Fibroblast of lung (primary cell): ENCODE results near the gene OR6B1. TPM values are rescaled to one million over a fixed set of nuclear protein-coding genes. Genes with fewer than 3 reads are reported as not detected.

Source experiments
- DNase-seq, 2 donors: peaks; one replicate each; pipeline versions ENCODE4 v3.0.0 to v3.0.0-alpha.2; 2010; ENCODE audit warnings: low read depth in 2 of 2
- H2AFZ ChIP-seq: 2 replicates; pipeline ENCODE4 v1.5.1; 2012; ENCODE audit warnings: low read length, control low read depth, inconsistent platforms
- H3K27ac ChIP-seq: 2 replicates; pipeline ENCODE4 v1.5.1; 2011; ENCODE audit warnings: low read length, control low read depth; ENCODE audit not compliant: insufficient read depth
- H3K27me3 ChIP-seq: 2 replicates; pipeline ENCODE4 v1.5.1; 2011; ENCODE audit warnings: mild to moderate bottlenecking, low read length; ENCODE audit not compliant: control insufficient read depth, insufficient read depth
- H3K36me3 ChIP-seq: 2 replicates; pipeline ENCODE4 v1.5.1; 2011; ENCODE audit warnings: low read length; ENCODE audit not compliant: control insufficient read depth, insufficient read depth
- H3K4me1 ChIP-seq: 2 replicates; pipeline ENCODE4 v1.5.1; 2011; ENCODE audit warnings: low read length; ENCODE audit not compliant: control insufficient read depth, insufficient read depth; ENCODE audit errors: extremely low read depth
- H3K4me2 ChIP-seq: 2 replicates; pipeline ENCODE4 v1.5.1; 2011; ENCODE audit warnings: low read length, control low read depth; ENCODE audit not compliant: insufficient read depth; ENCODE audit errors: extremely low read depth
- H3K4me3 ChIP-seq, 4 experiments: fragments of 200-600 bp in 1 of 4; sonication (generic) in 1 of 4; replicated peaks in 1 of 4; 2 replicates each; pipeline ENCODE4 v1.5.1; 2011 to 2016; ENCODE audit warnings: low read length in 4 of 4, low read depth in 3 of 4, mild to moderate bottlenecking in 3 of 4, control low read depth in 2 of 4, inconsistent platforms in 1 of 4, mixed read lengths in 1 of 4; ENCODE audit not compliant: insufficient read depth in 1 of 4; ENCODE audit errors: control extremely low read depth in 1 of 4
- H3K79me2 ChIP-seq: 2 replicates; pipeline ENCODE4 v1.5.1; 2012; ENCODE audit warnings: mild to moderate bottlenecking, low read length, inconsistent platforms; ENCODE audit not compliant: control insufficient read depth, insufficient read depth
- H3K9ac ChIP-seq: 2 replicates; pipeline ENCODE4 v1.5.1; 2011; ENCODE audit warnings: mild to moderate bottlenecking, low read length, control low read depth; ENCODE audit not compliant: insufficient read depth
- H3K9me3 ChIP-seq: 2 replicates; pipeline ENCODE4 v1.5.1; 2012; ENCODE audit warnings: low read depth, low read length; ENCODE audit not compliant: control insufficient read depth, insufficient read depth
- H4K20me1 ChIP-seq: 2 replicates; pipeline ENCODE4 v1.5.1; 2011; ENCODE audit warnings: low read length; ENCODE audit not compliant: control insufficient read depth, insufficient read depth; ENCODE audit errors: extremely low read depth
- EZH2 ChIP-seq: IDR thresholded peaks from 2 replicates; pipeline ENCODE4 v1.5.1; 2012; ENCODE audit warnings: low read length, control low read depth, mild to moderate bottlenecking; ENCODE audit errors: missing control alignments
- polyA plus RNA-seq, 2 donors: library from polyadenylated mRNA; depleted of rRNA in 1 of 2; stranded (reverse) in 1 of 2; unstranded in 1 of 2; fragments of >200 nt; gene quantifications; 2 replicates each; pipeline ENCODE4 v1.2.1, GENCODE V29; 2011 to 2012; ENCODE audit warnings: missing spikeins in 1 of 2
- total RNA-seq: library from RNA; depleted of rRNA; stranded (reverse); fragments of >200 nt; gene quantifications from 2 replicates; pipeline ENCODE4 v1.2.1, GENCODE V29; 2014
- TF ChIP-seq, protein P1 (sequence below), 2 donors: IDR thresholded peaks in 1 of 2; conservative IDR thresholded peaks in 1 of 2; 1 replicate in 1 of 2; 2 replicates in 1 of 2; pipeline ENCODE4 v1.5.1; 2011 to 2012; ENCODE audit warnings: low read length in 2 of 2, control low read depth in 1 of 2, inconsistent platforms in 1 of 2, low read depth in 1 of 2, mild to moderate bottlenecking in 1 of 2

Gene OR6B1
- total and polyA plus RNA-seq, 2 donors (not counting 1 experiment from before 2014, with no cell fraction given): not detected

DNA sequence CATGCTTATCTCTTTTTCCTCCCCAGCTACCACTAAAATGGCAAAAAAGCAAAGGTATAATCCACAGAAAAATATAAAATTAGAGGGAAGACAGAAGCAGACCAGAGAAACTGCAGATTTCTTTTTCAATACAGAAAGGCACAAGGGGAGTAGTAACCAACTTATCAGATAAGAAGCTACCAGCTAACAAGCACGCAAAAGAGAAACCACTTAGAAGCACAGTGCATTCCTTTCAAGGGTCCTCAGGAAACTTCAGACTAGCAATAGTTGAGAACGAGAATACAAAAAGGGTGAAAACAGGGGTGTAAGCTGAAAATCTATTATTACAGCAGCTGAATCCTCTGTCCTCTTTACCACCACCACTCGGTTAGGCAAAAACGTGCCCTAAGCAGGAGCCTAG is 38.8 kb downstream of the OR6B1 start:
- H4K20me1 ChIP-seq: no peaks in the 10 kb centered on the region
- DNase-seq: no peak
- H2AFZ ChIP-seq: no peak overlapping the region
- no peaks in the 10 kb centered on the region for H3K79me2 ChIP-seq
- no peak overlapping the region for H3K4me2 ChIP-seq
- H3K27ac ChIP-seq: no peak overlapping the region
- no peak overlapping the region for H3K9ac ChIP-seq
- H3K27me3 ChIP-seq: no peaks in the 10 kb centered on the region
- H3K4me3 ChIP-seq: no peak overlapping the region
- no peak for TF ChIP-seq EZH2
- TF ChIP-seq, protein P1, sequence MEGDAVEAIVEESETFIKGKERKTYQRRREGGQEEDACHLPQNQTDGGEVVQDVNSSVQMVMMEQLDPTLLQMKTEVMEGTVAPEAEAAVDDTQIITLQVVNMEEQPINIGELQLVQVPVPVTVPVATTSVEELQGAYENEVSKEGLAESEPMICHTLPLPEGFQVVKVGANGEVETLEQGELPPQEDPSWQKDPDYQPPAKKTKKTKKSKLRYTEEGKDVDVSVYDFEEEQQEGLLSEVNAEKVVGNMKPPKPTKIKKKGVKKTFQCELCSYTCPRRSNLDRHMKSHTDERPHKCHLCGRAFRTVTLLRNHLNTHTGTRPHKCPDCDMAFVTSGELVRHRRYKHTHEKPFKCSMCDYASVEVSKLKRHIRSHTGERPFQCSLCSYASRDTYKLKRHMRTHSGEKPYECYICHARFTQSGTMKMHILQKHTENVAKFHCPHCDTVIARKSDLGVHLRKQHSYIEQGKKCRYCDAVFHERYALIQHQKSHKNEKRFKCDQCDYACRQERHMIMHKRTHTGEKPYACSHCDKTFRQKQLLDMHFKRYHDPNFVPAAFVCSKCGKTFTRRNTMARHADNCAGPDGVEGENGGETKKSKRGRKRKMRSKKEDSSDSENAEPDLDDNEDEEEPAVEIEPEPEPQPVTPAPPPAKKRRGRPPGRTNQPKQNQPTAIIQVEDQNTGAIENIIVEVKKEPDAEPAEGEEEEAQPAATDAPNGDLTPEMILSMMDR (conservative IDR thresholded peaks at IDR 0.05 in 1 of 2, IDR thresholded peaks at IDR 0.05 in 1 of 2; ENCODE audit: low read depth in 1 of 2, low read length in 2 of 2): no peak
- no peaks in the 10 kb centered on the region for H3K36me3 ChIP-seq
- H3K9me3 ChIP-seq: no peaks in the 10 kb centered on the region
- no peaks in the 10 kb centered on the region for H3K4me1 ChIP-seq

DNA sequence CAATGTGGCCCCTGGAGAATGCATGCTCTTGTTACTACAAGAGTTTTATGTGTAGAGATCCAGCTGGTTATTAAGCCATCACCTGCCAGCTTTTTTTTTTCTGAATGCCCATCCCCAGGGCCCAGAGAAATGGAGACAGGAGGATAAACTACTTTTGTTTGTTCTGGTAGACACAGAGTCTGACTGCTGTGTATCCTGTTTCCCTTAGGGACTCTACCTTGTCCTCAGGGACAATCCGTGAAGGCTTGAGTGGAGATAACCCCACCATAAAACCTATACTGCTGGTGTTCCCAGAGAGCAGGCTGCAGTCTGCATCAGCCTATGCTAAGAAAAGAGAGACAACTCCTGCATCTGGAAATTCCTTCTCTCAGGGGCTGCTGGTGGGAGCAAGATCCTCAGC is 48.5 kb downstream of the OR6B1 start, which contains the start of gene OR2A5:
Gene OR2A5 (plus strand): TSS at position 301 of the 400 bp plus-strand sequence. CDS start 1,454 bp downstream, outside the sequence.
- TF ChIP-seq, protein P1 (conservative IDR thresholded peaks at IDR 0.05 in 1 of 2, IDR thresholded peaks at IDR 0.05 in 1 of 2; ENCODE audit: low read depth in 1 of 2, low read length in 2 of 2): no peak
- TF ChIP-seq EZH2: no peak
- Histone ChIP-seq H3K79me2 (no peaks in the 10 kb centered on the region), H3K27ac (no peak within 1 kb of the TSS), H3K4me1 (no peaks in the 10 kb centered on the region), H2AFZ (no peak within 1 kb of the TSS), H3K4me2 (no peak within 1 kb of the TSS), H3K36me3 (no peaks in the 10 kb centered on the region), H3K9ac (no peak within 1 kb of the TSS), H3K9me3 (no peaks in the 10 kb centered on the region), H3K27me3 (no peaks in the 10 kb centered on the region), H4K20me1 (no peaks in the 10 kb centered on the region), H3K4me3 (no peak within 1 kb of the TSS)
- DNase-seq: no peak

DNA sequence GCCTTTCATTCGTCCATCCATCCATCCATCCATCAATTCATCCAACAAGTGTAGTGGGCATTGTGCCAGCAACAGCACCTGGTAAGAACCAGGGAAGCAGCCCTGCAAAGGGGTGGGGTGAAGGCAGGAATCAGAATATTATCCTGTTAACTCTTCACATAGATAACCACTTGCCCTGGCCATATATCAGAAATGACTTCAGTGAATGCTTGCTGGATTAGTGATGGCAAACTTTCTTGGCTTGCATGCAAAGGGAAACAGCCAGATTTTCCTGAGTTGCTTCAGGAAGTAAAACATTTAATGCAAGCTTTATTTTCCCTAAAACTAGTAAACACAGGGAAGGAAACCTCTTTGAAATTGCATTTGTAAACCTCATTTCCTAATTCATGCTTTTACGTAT is 49.4 kb downstream of the OR6B1 start:
- Histone ChIP-seq H3K79me2 (no peaks in the 10 kb centered on the region), H4K20me1 (no peaks in the 10 kb centered on the region), H3K27ac (no peak overlapping the region), H3K4me2 (no peak overlapping the region), H3K4me1 (no peaks in the 10 kb centered on the region), H3K9ac (no peak overlapping the region), H2AFZ (no peak overlapping the region), H3K4me3 (no peak overlapping the region), H3K36me3 (no peaks in the 10 kb centered on the region), H3K9me3 (no peaks in the 10 kb centered on the region), H3K27me3 (no peaks in the 10 kb centered on the region)
- DNase-seq: no peak
- TF ChIP-seq EZH2: no peak
- TF ChIP-seq, protein P1 (conservative IDR thresholded peaks at IDR 0.05 in 1 of 2, IDR thresholded peaks at IDR 0.05 in 1 of 2; ENCODE audit: low read depth in 1 of 2, low read length in 2 of 2): no peak
